ENCODE measurements around the gene MTX3.

The MTX3 gene

DNA sequence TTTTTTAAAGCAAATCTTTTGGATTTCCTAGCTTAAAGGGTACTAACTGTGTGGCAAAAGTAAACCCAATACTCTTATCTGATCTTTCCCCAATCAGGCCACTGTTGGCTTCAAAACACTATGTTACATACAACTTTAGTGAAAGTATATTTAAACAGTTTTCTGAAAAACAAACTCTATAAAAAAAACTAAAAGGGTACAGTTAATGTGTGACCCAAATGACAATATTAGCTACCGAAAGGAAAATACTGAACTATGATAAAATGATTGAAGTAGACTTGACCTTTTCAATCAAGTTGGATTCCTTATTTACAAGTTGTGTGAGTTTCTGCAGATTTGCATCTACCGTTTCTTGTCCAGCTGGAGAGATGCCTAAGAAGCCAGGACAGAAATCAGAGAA lies 5.8 kb downstream of the MTX3 start:
- TF ChIP-seq, protein P1, sequence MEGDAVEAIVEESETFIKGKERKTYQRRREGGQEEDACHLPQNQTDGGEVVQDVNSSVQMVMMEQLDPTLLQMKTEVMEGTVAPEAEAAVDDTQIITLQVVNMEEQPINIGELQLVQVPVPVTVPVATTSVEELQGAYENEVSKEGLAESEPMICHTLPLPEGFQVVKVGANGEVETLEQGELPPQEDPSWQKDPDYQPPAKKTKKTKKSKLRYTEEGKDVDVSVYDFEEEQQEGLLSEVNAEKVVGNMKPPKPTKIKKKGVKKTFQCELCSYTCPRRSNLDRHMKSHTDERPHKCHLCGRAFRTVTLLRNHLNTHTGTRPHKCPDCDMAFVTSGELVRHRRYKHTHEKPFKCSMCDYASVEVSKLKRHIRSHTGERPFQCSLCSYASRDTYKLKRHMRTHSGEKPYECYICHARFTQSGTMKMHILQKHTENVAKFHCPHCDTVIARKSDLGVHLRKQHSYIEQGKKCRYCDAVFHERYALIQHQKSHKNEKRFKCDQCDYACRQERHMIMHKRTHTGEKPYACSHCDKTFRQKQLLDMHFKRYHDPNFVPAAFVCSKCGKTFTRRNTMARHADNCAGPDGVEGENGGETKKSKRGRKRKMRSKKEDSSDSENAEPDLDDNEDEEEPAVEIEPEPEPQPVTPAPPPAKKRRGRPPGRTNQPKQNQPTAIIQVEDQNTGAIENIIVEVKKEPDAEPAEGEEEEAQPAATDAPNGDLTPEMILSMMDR (IDR thresholded peaks at IDR 0.05; ENCODE audit: low read depth, low read length, missing control alignments) = no peak
- no peak overlapping the region for H3K4me3 ChIP-seq (ENCODE audit: low read depth, low read length)
- DNase-seq (ENCODE audit: low read depth) = no peak

DNA sequence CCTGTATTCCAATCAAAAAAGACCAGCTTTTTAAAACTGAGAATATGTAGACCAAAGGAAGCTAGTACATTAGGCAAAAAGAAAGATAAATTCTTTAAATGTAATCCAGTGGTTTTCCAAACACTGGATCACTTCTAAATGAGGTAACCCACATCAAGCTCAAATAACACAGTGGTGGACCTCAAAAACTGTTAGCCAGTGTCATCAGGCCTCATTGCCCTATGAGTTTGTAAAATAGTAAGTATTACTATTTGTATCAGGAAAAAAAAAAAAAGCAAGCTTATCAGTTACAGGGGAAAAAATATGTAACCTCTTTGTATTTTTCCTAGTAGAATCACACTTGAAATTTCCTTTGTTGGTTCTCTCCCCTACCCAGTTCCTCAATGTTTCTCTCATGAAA lies 6.7 kb downstream of the MTX3 start:
- TF ChIP-seq, protein P1 (IDR thresholded peaks at IDR 0.05; ENCODE audit: low read depth, low read length, missing control alignments) = no peak
- no peak for DNase-seq (ENCODE audit: low read depth)
- H3K4me3 ChIP-seq (ENCODE audit: low read depth, low read length) = no peak overlapping the region

DNA sequence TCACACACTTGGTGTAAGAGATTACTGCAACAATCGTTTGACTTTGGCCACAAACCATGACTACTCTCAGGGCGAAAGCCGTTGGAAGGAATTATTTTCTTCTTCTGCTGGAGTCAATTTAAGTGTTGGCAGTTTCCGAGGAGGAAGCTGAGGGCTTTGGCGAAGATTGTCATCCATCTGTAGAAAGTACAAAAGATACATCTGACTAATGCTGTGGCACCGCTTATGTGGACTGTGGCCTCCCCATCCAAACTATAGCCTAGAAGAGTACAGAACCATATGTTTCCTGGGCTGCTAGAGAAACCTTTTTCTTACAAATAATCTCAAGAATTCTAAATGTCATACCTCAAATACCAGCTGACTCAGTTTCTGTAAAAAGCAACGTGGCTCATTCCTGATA lies 7.4 kb downstream of the MTX3 start:
- TF ChIP-seq, protein P1 (IDR thresholded peaks at IDR 0.05; ENCODE audit: low read depth, low read length, missing control alignments) = no peak
- DNase-seq (ENCODE audit: low read depth) = no peak

DNA sequence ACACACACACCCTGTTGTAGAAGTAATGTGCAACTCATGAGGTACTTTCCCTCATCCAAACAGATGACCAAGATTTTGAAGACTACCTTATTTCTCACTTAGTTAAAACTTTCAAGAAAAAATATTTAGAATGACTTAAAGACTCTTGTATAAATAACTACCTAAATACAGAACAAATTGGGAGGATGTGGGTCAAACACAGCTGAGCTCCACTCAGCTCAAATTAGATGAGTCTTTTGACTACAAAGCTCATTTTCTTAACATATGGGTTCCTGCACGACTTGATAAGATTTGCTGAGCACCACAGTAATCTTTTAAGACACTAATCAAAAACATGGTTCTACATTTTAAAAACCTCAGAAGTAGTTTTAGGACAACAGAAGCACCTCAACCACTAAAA lies 8.9 kb downstream of the MTX3 start:
- TF ChIP-seq, protein P1 (IDR thresholded peaks at IDR 0.05; ENCODE audit: low read depth, low read length, missing control alignments) = no peak
- no peak overlapping the region for H3K4me3 ChIP-seq (ENCODE audit: low read depth, low read length)
- no peak for DNase-seq (ENCODE audit: low read depth)

More for the DNA sequence above, 7.4 kb downstream of the MTX3 start:
- H3K4me3 ChIP-seq (ENCODE audit: low read depth, low read length) = no peak overlapping the region

DNA sequence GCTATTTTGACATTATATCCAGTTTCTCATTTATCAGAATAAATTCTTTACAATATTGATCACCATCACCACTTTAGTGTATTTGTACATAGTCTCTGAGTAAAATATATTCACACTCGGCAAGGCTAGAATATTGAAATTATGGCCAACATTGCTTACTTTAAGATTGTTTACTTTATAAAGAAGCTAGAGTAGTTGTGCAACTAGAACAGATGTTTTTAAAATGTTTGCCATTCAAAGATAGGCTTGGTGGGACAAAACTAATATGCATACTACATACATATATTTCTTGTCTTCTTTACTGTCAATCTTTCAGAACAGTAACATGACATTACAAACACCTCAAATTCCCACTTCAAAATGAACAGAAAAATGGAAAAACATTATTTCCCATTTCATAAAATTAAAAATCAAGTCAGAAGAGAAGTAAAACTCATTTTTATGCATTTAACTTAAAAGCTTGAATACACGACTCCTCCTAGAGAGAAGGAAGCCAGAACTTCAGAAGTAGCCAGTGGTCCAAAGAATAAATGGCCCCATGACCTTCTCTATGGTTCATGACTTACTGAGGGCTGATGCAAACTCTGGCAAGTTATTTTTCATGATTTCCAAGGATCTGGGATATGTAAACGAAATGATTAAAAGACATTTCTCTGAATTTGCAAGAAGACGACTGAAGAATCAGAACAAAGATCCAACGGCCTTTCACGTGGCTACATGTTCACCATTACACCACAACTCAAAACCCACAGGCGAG lies 14.1 kb downstream of the MTX3 start:
- no peak for DNase-seq (ENCODE audit: low read depth)
- no peak overlapping the region for H3K4me3 ChIP-seq (ENCODE audit: low read depth, low read length)
- TF ChIP-seq, protein P1 (IDR thresholded peaks at IDR 0.05; ENCODE audit: low read depth, low read length, missing control alignments) = no peak

DNA sequence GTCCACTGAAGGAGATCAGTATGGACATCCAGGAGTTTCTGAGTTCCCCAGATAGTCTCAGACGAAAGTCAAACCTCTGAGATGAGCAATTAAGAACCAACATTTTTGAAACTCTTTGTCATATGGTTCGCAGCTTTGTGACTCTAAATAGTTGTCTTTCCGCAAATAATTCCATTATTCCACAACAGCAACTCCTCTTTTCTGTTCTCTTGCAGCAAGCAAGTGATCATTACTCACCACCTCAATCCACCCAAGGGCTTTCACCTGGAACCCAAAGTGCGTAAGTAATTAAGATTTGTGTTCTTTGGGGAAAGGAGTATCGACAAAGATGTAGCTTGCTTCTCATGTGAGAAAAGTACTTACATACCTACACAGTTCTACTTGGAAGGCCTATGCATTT lies 15.6 kb downstream of the MTX3 start:
- TF ChIP-seq, protein P1 (IDR thresholded peaks at IDR 0.05; ENCODE audit: low read depth, low read length, missing control alignments) = no peak
- H3K4me3 ChIP-seq (ENCODE audit: low read depth, low read length) = no peak overlapping the region
- DNase-seq (ENCODE audit: low read depth) = no peak

DNA sequence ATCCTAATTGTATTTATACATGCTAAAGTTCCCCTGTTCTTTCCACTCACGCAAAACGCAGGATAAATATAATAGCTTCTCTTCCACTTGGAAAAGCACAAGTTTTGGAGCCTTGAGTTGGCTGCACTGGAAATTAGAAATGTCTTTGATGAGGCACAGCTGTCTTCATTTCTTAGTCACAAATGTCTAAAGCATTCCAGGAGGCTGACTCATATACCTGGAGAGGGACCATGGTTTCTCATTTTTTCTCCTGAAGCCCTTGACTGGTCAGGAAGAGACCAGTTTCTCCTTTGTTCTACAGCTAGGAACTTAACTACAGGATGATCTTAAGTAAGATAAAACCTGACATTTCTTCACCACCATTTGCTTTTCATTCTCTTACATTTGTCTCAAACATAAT lies 16.2 kb downstream of the MTX3 start:
- no peak for DNase-seq (ENCODE audit: low read depth)
- H3K4me3 ChIP-seq (ENCODE audit: low read depth, low read length) = no peak overlapping the region
- TF ChIP-seq, protein P1 (IDR thresholded peaks at IDR 0.05; ENCODE audit: low read depth, low read length, missing control alignments) = no peak
